Measurements from ENCODE around the gene ATOH8.

GRCh38 chr2:85794038-85794441, 40.2 kb downstream of the ATOH8 start:
- TF ChIP-seq, protein P1, sequence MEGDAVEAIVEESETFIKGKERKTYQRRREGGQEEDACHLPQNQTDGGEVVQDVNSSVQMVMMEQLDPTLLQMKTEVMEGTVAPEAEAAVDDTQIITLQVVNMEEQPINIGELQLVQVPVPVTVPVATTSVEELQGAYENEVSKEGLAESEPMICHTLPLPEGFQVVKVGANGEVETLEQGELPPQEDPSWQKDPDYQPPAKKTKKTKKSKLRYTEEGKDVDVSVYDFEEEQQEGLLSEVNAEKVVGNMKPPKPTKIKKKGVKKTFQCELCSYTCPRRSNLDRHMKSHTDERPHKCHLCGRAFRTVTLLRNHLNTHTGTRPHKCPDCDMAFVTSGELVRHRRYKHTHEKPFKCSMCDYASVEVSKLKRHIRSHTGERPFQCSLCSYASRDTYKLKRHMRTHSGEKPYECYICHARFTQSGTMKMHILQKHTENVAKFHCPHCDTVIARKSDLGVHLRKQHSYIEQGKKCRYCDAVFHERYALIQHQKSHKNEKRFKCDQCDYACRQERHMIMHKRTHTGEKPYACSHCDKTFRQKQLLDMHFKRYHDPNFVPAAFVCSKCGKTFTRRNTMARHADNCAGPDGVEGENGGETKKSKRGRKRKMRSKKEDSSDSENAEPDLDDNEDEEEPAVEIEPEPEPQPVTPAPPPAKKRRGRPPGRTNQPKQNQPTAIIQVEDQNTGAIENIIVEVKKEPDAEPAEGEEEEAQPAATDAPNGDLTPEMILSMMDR (IDR thresholded peaks at IDR 0.05) = no peak
- no peak for TF ChIP-seq POLR2A (IDR thresholded peaks at IDR 0.05)

Measured in thyroid gland (tissue), 4 donors.